OCI-M2 (cell line): ENCODE measurements around the gene RGS3.

Experiments
- DNase-seq: peaks from one replicate; lab custom pipeline; 2025; ENCODE audit not compliant: unreplicated experiment; lab: John Stamatoyannopoulos, UW

RGS3 gene

GRCh38 chr9:113464286-113464660 is 746 bp downstream of the RGS3 start:
- DNase-seq, result no peak

DNA sequence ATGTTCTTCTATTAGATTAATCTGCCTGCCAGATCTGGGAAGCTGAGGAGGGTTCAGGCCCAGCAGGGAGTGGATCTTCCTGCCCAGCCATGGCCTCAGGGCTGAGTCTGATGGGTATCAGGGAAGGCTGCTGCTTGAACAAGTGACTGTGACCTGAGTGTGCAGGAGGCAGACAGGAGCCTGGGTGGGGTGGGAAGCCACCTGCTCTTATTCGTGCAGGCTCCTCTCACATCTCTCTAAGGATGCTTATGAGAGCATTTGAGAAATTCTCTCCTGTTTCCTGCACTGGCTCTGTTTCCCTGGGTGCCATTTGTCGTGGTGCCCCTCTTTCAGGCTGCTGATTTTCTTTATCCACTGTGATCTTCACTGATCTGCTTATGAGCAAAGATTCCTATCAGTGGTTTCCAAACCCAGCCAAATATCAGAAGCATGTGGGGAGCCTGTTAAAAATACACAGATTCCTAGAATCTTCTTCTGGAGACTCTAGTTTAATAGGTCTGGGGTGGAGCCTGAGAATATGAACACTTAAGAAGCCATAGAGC is 2.1 kb downstream of the RGS3 start:
- DNase-seq, result no peak

- no peak for DNase-seq
These were observed 3.7 kb downstream of the RGS3 start for GRCh38 chr9:113467183-113467582.

- no peak for DNase-seq
These were observed 5.4 kb downstream of the RGS3 start for GRCh38 chr9:113468716-113469448.

GRCh38 chr9:113471143-113471542 is 7.6 kb downstream of the RGS3 start:
- no peak for DNase-seq

DNA sequence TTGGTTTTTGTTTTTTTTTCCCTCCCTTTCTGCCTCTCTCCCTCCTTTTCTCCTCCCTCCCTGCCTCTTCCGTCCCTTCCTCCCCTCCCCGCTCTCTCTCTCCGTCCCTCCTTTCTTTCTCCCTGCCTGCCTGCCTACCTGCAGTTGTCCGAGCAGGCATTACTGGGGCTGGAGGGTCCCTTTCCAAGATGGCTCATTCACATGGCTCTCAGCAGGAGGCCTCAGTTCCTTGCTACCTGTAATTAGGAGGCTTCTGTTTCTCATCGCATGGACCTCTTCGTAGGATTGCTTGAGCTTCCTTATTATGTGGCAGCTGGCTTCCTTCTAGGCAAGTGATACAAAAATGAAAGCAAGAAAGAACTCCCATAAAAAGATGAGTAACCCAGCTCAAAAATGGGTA is 8.0 kb downstream of the RGS3 start:
- no peak for DNase-seq

GRCh38 chr9:113472199-113472598 is 8.7 kb downstream of the RGS3 start:
- no peak for DNase-seq

- DNase-seq, result no peak
These were observed 11.0 kb downstream of the RGS3 start for GRCh38 chr9:113474360-113475028.

DNA sequence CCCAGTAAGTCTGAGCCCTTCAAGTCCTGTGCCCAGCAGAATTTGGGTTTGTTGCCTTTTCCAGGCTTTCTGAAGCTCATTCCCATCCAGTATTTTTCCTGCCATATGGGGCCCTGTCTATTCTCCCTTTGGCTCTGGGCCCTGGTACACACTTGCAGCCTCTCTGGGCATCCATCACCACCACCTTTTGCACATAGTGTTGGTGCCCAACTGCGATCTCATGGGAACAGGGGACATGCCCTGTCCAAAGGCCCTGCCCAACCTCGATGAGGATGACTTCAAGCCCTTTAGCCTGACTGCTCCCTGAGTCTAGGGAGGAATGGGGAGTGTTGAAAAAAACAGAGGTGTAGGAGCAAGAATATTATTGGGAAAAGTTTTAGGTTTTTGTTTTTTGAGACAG is 11.5 kb downstream of the RGS3 start:
- DNase-seq, result no peak

DNA sequence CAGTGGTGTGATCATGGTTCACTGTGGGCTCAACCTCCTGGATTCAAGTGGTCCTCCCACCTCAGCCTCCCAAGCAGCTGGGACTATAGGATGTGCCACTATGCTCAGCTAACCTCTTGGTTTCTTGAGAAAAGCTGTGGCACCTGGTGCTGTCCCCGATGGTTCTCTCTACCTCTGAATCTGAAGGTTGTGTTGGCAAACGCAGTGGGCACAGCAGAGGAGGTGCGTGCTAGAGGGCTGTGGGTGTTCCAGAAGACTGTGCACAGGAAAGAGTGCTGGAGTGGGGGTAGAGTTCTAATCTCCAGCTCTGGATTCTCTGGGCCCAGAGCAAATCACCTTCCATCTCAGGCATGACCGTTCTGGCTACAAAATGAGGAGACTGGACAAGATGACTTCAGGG is 12.5 kb downstream of the RGS3 start:
- no peak for DNase-seq

DNA sequence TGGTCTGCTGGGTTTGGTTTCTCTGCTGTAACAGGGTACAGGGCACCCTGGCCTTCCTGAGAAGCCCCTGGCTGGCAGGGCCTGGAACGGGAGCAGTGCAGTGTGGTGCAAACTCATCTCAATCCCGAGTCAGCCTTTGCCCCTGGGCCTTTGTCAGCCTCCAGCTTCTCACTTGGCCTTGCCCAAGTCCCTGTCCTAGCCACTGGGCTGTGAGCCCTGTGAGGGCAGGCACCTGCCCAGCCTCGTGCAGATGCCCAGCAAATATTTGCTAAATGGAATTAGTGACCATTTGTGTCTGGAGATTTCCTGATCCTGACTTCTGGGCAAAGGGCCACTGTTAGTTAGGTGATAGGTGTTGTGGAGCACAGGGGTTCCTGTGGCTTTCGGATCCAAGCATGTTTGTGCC is 13.0 kb downstream of the RGS3 start:
- DNase-seq, result no peak

GRCh38 chr9:113477058-113477457 is 13.5 kb downstream of the RGS3 start:
- DNase-seq, result no peak

- DNase-seq, result no peak
These were observed 14.1 kb downstream of the RGS3 start for GRCh38 chr9:113477661-113478060.

DNA sequence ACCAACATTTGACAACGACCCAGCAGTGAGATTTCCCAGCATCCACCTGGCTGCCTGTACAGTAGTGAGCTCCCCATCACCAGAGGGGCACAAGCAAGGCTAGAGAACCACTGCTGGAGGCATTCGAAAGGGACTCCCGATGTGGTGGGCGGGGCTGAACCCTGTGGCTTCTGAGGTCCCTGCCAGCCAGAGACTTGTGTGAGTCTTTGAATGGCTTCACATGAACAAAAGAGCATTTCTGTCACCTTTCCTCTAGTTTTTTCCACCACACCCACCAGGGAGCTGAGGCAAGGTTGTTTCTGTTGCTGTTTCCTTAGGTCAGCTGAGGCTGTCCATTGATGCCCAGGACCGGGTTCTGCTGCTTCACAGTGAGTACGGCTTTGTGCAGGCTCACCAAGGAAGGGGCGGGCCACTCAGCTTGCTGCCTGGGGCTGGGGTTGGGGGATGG is 15.7 kb downstream of the RGS3 start:
- no peak for DNase-seq

- DNase-seq, result no peak
These were observed 17.1 kb downstream of the RGS3 start for GRCh38 chr9:113480612-113481011.

DNA sequence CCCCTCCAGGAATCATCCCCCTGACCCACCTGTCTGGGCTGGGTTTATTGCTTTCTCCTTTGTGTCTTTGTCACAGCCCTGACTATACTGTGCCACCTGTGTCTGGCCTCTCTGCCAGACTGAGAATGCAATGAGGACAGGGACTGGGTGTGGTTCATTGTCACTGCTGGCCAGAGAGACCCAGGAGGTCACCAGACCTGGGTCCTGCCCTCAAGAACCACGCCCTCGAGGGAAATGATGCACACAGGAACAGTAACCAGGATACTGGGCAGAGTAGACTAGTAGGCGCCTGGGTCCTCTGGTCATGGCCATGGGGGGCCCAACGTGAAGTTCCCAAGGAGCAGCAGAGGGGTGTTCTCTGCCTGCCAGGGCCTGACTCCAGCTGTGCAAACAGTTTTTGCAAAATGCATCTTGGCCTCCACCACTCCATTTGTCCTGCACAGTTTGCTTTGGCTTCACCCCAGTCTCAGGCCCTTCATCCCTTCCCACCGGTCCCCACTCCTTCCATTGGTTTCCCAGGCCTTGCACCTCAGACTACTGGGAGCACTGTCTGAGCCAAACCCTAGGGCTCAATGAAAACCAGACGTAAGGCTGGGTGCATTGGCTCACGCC is 17.8 kb downstream of the RGS3 start:
- DNase-seq, result no peak

- no peak for DNase-seq
These were observed 18.8 kb downstream of the RGS3 start for GRCh38 chr9:113482341-113482740.

GRCh38 chr9:113482991-113483675 is 19.6 kb downstream of the RGS3 start:
- DNase-seq, result no peak

GRCh38 chr9:113483676-113484257 is 20.2 kb downstream of the RGS3 start:
- DNase-seq, result no peak

DNA sequence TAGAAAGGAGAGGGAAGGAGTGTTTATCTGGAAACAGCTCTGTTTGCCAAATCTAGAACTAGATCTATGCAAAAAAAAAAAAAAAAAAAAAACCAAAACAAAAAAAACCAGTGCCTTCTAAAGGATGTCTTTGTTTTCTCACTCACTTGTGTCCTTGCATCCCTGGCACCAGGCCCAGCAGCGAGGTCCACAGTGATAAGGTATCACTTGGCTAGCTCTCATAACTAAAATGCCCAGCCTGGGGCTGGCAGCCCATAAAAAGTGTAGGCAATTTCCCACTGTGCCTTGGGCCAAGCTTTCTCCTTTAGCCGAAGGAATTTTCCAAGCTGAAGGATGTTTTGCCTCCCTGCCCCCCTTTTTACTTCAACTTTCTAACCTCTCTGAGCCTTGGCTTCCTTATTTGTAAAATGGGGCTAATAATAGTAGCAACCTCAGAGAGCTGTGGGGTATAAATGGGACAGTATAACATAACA is 20.8 kb downstream of the RGS3 start:
- no peak for DNase-seq

DNA sequence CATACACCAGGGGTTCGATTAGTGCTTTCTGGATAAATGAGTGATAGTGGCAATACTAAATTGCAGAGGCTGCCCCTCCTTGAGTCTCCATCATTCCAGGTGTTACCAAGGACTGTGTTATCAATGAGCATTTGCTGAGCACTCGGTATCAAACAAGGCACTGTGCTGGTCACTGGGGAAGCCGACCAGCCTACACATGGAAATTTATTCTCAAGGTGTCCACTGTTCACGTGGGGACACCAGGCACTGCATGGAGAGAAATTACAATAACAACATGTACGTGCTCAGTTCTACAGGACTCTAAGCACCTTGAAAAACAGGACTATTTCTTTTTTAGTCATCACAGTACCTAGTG is 22.2 kb downstream of the RGS3 start:
- DNase-seq, result no peak
